Gastrocnemius medialis (tissue), 4 donors: ENCODE measurements around the gene RNF112.

ENCODE experiments used
- POLR2A ChIP-seq, 2 donors: fragments of 450-650 bp; IDR thresholded peaks; one replicate each; pipeline ENCODE4 v1.6.1; 2017; ENCODE audit warnings: antibody characterized with exemption in 2 of 2, mild to moderate bottlenecking in 2 of 2, moderate library complexity in 2 of 2
- TF ChIP-seq, protein P1 (sequence below), 5 experiments: fragments of 450-650 bp in 3 of 5; fragments of 200-600 bp in 2 of 5; sonication (generic) in 2 of 5; IDR thresholded peaks in 4 of 5; conservative IDR thresholded peaks in 1 of 5; 1 replicate in 4 of 5; 2 replicates in 1 of 5; pipeline ENCODE4 v1.5.1; 2016 to 2019; ENCODE audit warnings: antibody characterized with exemption in 5 of 5, mild to moderate bottlenecking in 3 of 5, moderate library complexity in 3 of 5

DNA sequence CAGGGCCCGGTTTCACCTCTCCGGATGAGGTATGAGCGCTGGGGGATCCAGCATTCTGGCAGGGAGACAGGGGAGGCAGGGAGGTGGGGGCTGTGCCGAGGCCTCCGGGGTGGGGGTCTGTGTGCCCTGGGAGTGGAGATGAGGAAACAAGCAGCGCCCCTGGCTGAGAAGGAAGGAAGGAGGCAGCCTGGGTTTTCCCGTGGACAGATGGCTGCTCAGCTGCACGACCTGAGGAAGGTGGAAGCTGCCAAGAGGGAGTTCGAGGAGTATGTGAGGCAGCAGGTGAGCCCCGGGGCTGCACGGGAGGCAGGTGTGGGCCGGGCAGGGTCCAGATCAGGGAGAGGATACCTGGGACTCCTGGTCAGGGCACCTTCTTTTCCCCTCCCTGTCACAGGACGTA lies 4.3 kb downstream of the RNF112 start:
- no peak for TF ChIP-seq POLR2A (IDR thresholded peaks at IDR 0.05)
- TF ChIP-seq, protein P1, sequence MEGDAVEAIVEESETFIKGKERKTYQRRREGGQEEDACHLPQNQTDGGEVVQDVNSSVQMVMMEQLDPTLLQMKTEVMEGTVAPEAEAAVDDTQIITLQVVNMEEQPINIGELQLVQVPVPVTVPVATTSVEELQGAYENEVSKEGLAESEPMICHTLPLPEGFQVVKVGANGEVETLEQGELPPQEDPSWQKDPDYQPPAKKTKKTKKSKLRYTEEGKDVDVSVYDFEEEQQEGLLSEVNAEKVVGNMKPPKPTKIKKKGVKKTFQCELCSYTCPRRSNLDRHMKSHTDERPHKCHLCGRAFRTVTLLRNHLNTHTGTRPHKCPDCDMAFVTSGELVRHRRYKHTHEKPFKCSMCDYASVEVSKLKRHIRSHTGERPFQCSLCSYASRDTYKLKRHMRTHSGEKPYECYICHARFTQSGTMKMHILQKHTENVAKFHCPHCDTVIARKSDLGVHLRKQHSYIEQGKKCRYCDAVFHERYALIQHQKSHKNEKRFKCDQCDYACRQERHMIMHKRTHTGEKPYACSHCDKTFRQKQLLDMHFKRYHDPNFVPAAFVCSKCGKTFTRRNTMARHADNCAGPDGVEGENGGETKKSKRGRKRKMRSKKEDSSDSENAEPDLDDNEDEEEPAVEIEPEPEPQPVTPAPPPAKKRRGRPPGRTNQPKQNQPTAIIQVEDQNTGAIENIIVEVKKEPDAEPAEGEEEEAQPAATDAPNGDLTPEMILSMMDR (IDR thresholded peaks at IDR 0.05 in 4 of 5, conservative IDR thresholded peaks at IDR 0.05 in 1 of 5): no peak
